ENCODE measurements around the gene TM9SF2. TPM values are rescaled to one million over a fixed set of nuclear protein-coding genes. Genes with fewer than 3 reads are reported as not detected.

Gene TM9SF2
- total RNA-seq, 1 donor from 2014 or later, result 74.1 TPM

- no peak for TF ChIP-seq CTCF (IDR thresholded peaks at IDR 0.05; ENCODE audit: partially characterized antibody, unreplicated experiment)
- Mint-ChIP-seq H3K27ac (ENCODE audit: unreplicated experiment) (no peak overlapping the region), H3K4me1 (ENCODE audit: low read depth, unreplicated experiment) (peaks cover 7% of the 10 kb centered on the region), H3K27me3 (ENCODE audit: unreplicated experiment) (no peaks in the 10 kb centered on the region), H3K9me3 (ENCODE audit: unreplicated experiment) (peaks cover 7% of the 10 kb centered on the region), H3K4me3 (ENCODE audit: unreplicated experiment) (no peak overlapping the region), H3K36me3 (ENCODE audit: unreplicated experiment) (no peaks in the 10 kb centered on the region)
- no peak for DNase-seq
Measured at GRCh38 chr13:99495466-99496183, 5.6 kb upstream of the TM9SF2 start.

GRCh38 chr13:99496184-99497142 lies 4.8 kb upstream of the TM9SF2 start:
- no peak for DNase-seq
- Mint-ChIP-seq H3K4me3 (ENCODE audit: unreplicated experiment) (no peak overlapping the region), H3K4me1 (ENCODE audit: low read depth, unreplicated experiment) (peaks cover 8% of the 10 kb centered on the region), H3K27me3 (ENCODE audit: unreplicated experiment) (peaks cover 3% of the 10 kb centered on the region), H3K27ac (ENCODE audit: unreplicated experiment) (no peak overlapping the region), H3K9me3 (ENCODE audit: unreplicated experiment) (peaks cover 9% of the 10 kb centered on the region), H3K36me3 (ENCODE audit: unreplicated experiment) (no peaks in the 10 kb centered on the region)
- TF ChIP-seq CTCF (IDR thresholded peaks at IDR 0.05; ENCODE audit: partially characterized antibody, unreplicated experiment), result no peak

- peaks cover 13% of the 10 kb centered on the region for H3K4me1 Mint-ChIP-seq (ENCODE audit: low read depth, unreplicated experiment)
- H3K27ac Mint-ChIP-seq (ENCODE audit: unreplicated experiment), result peak overlapping the region; percentile 71
- H3K27me3 Mint-ChIP-seq (ENCODE audit: unreplicated experiment), result peaks cover 8% of the 10 kb centered on the region
- no peak for TF ChIP-seq CTCF (IDR thresholded peaks at IDR 0.05; ENCODE audit: partially characterized antibody, unreplicated experiment)
- H3K36me3 Mint-ChIP-seq (ENCODE audit: unreplicated experiment), result no peaks in the 10 kb centered on the region
- peak overlapping the region; percentile 89 for H3K4me3 Mint-ChIP-seq (ENCODE audit: unreplicated experiment)
- peaks cover 7% of the 10 kb centered on the region for H3K9me3 Mint-ChIP-seq (ENCODE audit: unreplicated experiment)
- peak; percentile 96 for DNase-seq
Measured at GRCh38 chr13:99498171-99499161, 2.8 kb upstream of the TM9SF2 start.

- H3K9me3 Mint-ChIP-seq (ENCODE audit: unreplicated experiment), result peaks cover 7% of the 10 kb centered on the region
- peak overlapping the region; percentile 78 for H3K27ac Mint-ChIP-seq (ENCODE audit: unreplicated experiment)
- peak overlapping the region; percentile 98 for H3K4me3 Mint-ChIP-seq (ENCODE audit: unreplicated experiment)
- H3K27me3 Mint-ChIP-seq (ENCODE audit: unreplicated experiment), result peaks cover 8% of the 10 kb centered on the region
- DNase-seq, result no peak
- TF ChIP-seq CTCF (IDR thresholded peaks at IDR 0.05; ENCODE audit: partially characterized antibody, unreplicated experiment), result no peak
- H3K4me1 Mint-ChIP-seq (ENCODE audit: low read depth, unreplicated experiment), result peaks cover 13% of the 10 kb centered on the region
- no peaks in the 10 kb centered on the region for H3K36me3 Mint-ChIP-seq (ENCODE audit: unreplicated experiment)
Measured at GRCh38 chr13:99500839-99501183, 461 bp upstream of the TM9SF2 start.

All from glutamatergic neuron (in vitro differentiated cells).